Activated T-cell treated with anti-CD3 and anti-CD28 coated beads, Interleukin-2, amount 50 U/mL, for 1 hour (primary cell): Measurements from ENCODE around the gene BORCS5.

ENCODE experiments used
- DNase-seq: peaks from one replicate; pipeline ENCODE4 v3.0.0-alpha.2; 2020

The BORCS5 gene

DNA sequence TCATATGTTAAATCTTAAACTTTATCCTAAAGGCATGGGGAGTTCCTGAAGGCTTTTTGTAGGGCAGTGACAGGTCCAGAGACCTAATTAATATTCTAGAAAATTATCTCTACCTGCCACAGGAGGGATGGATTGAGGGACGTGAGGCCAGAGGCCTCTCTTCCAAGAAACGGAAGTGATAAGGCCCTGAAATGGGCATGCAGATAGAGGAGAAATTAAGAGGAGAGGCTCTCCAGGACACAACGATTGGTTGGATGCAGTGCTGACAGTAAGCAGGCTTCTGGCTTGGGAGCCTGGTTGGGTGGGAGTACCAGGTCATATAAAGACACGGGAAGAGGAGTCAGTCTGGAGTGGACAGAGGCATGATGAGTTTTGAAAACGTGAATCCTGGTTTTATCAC lies 3.1 kb upstream of the BORCS5 start:
- DNase-seq, result no peak

DNA sequence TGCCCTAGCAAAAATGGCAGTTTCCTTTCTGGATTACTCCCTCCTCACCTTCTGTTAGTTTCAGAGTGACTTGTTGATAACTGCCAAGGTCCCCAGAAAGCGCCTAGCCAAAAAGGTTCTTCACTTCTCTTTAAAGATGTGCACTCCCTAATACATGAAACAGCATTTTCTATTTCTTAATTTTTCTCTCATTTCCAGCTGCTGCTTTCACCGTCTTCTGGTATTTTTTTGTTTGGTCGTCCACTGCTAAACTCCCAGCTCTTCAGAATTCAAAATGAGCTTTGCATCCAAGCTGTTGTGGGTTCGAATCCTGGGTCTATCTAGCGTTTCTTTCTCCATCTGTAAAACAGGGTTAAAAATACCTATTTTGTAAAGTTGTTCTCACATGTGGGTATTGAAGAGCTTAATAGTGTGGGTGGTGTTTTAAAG lies 397 bp upstream of the BORCS5 start:
- DNase-seq, result no peak

DNA sequence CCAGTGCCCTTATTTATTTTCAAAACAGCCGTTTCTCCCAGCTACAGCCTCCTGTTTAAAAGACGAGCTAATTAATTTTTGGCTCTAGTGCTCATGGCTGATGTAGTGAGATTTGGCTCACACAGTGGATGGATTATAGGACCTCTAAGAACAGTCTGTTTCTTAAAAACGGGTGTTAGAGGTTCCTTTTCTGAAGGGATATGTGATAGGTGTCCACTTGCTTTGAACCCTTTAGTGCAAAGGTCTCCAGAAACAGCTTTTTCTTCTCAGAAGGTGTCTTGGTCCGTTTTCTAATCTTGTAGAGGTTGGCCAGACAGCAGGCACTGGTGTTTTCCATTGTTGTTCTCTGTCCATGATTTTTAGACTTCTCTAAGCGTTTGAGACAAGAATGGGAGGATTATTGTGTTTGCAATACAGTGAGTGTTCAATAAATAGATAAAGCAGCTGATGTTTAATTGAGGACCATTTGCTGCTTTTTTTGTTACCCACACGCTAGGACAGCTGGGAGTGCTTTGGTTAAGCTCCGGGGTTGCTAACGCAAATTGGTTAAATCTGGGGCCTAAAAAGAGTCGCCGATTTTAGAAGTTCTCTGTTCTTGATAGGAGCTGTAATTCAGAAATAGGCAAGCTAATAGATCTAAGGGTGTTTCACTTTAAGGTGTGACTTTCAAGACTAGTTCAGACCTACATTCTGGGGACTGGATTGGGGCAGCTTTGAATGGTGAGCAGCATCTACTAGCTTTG lies 1.0 kb downstream of the BORCS5 start:
- DNase-seq, result no peak

DNA sequence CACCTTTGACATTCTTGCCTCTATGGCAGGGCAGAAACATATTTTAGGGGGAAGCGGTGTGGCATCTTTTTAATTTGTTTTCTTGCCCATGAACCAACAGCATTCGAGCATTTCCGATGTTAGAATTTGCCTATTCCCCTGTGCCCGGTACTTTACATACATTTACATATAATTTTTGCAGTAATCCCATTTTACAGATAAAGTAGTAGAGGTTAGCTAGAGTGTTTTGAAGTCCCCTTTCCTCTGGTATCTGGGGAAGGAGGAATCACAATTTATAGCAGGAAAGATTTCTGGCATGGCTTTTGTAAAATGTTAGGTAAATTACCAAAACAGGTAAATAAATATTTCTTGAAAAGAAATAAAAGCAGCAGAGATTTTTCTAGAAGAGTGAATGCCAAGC lies 1.6 kb downstream of the BORCS5 start:
- DNase-seq, result no peak

DNA sequence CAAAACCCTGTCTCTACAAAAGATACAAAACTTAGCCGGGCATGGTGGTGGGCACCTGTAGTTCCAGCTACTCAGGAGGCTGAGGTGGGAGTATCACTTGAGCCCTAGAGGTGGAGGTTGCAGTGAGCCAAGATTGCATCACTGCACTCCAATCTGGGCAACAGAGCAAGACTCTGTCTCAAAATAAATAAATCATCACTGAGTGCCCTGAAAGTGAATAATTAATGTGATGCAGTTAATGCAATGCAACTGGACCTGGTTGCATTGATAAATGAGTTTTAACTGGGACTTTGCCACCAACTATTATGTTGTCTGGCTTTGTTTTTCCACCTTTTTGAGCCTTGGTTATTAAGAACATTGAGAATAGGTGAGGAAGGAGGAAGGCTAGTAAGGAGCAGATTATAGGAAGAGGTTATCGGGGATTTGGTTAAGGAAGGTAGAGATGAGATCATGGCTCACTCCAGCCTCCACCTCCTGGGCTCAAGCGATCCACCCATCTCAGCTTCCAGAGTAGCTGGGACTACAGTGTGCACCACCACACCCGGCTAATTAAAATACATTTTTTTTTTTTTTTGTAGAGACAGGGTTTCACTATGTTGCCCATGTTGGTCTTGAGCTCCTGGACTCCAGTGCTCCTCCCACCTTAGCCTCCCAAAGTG lies 8.0 kb downstream of the BORCS5 start:
- DNase-seq, result no peak

DNA sequence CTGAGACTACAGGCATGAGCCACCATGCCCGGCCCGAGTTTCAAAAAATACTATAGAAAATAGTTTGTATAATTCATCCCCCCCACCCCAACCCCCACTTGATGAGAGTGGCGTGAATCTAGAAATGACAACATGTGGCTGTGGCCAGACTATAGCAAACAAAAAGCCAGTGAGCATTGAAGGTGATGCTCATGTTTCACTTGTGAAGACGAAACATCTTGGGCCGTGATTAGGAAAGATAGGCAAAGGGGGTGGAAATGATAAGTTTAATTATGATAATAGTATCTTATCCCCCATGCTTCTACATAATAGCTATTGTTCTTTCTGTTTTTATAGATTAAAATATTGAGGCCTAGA lies 8.5 kb downstream of the BORCS5 start:
- DNase-seq, result no peak

DNA sequence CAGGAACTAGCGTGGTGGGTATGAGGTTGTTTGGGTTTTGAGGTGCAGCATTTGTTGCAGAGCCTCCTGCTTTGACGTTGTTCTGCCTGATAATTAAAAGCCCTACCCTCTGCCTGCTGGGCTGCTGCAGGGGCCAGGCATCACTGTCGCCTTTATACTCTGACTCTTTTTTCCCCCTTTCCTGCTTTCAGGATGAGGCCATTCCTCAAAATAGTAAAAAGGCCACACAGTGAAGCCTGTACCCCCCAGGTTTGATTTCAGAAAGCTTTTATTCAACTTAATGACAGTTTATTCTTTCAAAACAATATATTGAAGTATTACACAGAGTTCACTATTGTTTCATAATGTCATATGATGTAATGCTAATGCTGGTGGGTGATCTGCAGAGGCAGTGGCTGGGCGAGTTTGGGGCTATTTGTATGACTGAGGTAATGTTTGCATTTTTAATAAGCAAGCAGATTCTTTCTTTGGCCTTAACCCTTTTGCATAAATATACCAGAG lies 9.1 kb downstream of the BORCS5 start:
- DNase-seq, result no peak

DNA sequence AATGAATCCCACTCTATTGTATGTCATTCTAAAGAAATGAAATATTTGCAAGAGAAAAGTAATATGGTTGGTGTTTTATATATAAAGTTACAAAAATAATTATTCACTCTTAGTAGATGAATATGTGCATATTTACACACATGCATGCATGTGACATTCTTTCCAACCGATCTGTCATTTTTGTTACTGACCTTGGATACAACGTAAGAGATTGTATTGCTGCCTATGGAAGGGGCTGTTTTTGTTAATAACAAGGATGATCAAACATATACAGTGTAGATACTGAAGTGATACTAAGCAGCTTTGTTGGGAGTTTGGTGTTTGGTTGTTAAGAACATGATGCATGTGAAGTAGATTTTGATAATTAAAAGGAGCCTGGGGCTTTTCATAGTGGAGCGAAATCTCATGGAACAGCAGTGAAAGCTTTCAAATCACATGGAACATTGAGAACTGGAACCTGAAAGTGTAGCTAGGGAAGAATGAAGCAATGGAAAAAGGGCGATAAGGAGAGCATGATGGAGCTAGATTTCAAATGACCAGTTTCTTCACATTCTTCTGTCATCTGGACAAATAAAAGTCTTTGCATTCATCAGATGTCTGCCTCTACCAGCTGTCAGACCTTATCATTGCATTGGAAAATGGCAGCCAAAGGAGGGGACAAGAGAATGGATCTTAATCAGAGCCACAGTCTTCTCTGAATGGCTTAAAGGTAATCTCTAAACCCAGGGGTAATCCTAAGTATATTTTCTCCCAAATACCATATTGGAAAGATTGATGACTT lies 10.0 kb downstream of the BORCS5 start:
- DNase-seq, result no peak

DNA sequence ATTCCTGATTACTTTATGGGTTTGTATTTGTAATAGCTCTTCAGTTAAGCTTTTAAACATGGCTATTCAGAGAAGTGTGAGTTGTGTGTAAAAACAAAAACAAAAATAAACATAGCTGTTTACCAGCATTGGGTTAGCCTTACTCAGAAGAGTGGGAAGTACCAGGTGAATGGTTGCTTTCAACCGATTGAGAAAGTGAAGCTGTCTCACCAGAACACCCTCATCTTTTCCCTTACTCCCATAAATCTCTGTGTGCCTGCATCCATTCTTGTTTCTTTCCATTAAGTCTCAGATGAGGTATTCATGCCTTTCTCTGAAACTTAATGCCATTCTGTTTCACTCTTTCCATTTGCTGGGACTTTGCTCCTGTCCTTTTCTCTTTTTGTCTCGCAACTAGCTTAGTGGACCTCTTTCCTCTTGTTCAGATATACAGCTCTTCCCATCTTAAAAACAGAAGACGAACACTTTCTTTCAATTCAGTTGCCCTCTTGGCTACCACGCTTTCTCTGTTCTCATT lies 10.7 kb downstream of the BORCS5 start:
- no peak for DNase-seq

DNA sequence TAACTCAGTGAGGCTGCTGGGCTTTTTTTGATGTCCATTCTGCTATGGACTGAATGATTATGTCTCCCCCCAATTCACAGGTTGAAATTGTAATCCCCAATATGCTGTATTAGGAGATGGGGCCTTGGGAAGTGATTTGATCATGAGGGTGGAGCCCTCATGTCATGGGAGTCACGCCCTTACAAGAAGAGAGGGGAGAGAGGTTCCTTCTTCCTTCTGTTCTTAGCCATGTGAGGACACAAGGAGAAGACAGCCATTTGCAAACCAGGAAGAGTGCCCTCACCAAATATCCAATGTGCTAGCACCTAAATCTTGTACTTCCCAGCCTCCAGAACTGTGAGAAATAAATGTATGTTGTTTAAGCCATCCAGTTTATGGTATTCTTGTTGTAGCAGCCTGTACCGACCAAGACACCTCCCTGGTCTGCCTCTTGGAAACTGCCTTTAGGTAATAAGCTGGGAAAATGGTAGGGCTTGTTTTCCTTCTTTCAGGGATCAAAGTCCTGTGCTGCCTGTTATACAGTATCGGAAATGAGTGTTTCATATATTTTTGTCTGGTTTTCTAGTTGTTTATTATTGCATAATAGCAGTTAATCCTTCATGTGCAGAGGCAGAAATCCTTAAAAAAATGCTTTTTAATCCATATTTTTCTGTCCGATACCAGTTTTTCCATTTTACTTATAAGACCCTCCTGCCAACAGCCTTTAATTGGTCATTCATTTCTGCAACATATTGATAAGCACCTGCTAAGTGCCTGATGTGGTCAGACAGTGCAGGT lies 16.3 kb downstream of the BORCS5 start:
- no peak for DNase-seq

DNA sequence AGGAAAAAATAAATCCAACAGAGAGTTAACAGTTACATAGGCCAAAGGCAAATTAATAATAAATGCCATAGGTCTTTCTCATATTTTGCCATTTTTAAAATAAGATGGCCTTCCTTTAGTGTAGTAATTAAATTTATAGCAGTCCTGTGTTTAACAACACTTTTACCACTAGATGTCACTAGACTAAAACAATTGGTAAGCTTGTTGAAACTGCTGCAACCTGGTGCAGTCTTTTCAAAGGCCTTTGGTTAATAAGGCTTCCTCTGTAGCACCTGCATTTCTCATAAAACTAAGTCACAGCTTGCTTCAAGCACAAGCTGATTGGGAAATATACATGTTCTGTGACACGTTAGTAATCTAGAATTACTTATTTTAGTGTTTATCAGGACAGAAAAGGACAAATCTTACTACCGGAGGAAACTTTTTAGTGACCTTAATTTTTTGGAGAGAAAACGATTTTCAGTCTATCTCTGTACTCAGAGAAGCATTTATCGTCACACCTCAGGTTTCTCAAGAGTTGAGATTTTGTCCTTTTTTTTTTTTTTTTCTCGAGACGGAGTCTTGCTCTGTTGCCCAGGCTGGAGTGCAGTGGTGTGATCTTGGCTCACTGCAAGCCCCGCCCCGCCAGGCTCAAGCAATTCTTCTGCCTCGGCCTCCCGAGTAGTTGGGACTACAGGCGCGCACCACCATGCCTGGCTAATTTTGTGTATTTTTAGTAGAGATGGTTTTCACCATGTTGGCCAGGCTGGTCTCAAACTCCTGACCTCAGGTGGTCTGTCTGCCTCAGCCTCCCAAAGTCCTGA lies 20.0 kb downstream of the BORCS5 start:
- no peak for DNase-seq

DNA sequence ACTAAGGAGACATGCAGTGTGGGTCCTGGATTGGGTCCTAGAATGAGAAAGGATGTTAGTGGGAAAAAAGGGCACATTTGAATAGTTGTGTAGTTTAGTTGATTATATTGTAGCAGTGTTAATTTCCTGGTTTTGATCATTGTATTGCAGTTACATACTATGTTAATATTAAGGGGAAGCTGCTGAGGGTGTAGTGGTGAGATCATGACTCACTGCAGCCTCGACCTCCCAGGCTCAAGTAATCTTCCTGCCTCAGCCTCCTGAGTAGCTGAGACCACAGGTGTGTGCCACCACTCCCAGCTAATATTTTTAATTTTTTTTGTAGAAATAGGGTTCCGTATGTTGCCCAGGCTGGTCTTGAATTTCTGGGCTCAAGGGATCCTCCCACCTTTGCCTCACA lies 21.7 kb downstream of the BORCS5 start:
- DNase-seq, result no peak

DNA sequence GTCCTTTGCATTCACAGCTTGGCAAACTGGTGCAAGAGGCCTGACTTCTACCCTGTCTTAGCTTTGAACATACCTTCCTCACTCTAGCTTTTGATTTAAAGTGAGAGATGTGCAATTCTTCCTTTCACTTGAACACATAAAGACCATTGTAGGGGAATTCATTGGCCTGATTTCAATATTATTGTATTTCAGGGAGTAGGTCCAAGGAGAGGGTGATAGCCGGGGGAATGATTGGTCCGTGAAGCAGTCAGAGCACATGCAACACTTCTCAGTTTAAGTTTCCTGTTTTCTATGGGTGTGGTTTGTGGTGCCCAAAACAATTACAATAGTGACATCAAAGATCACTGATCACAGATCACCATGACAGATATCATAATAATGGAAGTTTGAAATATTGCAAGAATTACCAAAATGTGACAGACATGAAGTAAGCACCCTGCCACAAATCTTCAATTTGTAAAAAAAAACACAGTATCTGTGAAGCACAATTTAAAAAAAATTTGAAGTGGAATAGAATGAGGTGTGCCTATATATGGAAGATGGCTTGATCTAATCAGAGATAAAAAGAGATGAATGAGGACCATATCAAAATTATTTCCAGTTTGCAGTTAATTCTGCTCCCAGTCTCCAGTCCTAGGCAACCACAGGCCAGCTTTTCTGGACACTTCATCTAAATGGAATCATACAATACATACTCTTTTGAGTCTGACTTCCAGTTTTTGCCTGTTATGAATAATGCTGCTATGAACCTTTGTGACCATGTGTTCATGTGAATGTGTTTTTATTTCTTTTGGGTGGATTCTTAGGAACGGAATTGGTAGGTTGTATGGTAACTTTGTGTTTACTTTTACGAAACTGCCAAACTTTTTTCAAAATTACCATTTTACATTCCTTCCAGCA lies 23.2 kb downstream of the BORCS5 start:
- peak; percentile 29 for DNase-seq

DNA sequence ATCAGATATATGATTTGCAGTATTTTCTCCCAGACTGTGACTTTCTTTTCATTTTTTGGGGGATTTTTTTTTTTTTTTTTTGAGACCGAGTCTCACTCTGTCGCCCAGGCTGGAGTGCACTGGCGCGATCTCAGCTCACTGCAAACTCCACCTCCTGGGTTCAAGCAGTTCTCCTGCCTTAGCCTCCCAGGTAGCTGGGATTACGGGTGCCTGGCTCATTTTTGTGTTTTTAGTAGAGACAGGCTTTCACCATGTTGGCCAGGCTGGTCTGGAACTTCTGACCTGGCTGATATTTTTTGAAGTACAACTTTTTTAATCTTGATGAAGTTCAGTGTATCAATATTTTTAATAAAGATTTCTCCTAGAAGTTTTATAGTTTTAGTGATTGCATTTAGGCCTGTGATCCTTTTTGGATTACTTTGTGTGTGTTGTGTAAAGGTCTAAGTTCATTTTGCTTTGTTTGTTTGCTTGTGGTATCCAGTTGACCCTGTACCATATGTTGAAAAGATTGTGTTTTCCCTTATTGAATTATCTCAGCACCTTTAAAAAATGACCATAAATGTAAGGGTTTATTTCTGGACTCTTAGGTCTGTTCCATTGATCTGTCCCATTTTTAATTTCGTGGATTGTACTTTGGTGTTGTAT lies 24.2 kb downstream of the BORCS5 start:
- DNase-seq, result no peak

DNA sequence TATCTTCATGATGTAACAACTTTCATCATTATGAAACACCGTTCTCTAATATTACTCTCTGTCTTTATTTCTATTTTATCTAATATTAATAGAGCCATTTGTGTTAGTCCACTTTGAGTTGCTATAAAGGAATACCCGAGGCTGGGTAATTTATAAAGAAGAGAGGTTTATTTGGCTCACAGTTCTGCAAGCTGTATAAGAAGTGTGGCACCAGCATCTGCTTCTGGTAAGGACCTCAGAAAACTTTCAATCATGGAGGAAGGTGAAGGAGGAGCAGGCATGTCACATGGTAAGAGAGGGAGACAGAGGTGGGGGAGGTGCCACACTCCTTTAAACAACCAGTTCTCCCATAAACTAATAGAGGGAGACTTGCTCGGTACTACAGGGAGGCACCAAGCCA lies 25.1 kb downstream of the BORCS5 start:
- no peak for DNase-seq

DNA sequence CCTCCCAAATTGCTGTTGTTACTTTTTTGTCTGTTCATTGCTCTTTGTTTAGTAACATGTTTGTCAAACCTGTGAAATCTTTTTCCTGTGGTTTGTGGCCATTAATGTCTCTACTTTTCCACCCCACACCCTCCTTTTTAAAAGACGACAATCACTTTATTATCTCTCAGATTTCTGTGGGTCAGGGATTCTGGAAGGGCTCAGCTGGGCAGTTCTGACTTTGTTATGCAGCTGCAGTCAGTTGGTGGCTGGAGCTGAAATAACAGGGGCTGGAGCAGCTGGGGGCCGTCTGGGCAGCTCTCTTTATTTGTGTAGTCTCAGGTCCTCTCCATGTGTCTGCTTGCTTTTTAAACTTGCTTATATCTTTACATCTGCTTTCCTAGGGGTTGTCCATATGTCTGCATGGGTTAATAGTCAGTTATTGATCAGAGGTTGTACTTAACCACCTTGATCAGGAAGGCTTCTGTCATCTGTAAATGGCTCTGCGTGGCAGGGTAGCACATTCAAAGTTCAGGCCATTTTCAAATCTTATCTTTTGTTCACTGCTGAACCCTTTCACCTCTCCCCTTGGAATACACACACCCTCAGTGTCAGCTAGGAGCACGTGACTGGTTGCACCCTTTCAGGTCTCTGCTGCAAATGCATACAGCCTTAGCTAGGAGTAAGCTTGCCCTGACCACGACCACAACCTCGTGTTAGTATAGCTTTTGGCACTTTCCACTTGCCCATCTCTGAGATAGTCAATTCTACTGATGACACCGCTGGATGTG lies 27.9 kb downstream of the BORCS5 start:
- peak; percentile 48 for DNase-seq

DNA sequence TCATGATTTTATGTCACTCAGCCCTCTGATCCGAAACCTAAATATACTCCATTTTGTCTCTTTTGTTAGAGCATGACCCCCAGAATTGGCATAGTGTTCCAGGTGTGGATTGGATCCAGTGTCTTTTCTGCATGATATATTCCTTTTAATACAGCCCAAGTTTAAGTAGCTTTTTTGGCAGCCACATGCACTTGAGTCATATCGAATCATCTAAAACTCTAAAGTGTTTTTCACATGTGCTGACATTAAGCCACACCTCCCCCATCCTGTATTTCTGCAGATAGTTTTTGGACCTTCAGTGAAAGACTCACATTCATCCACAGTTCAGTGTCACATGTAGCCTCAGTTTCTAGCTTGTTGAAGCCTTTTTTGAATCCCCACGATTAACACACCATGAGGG lies 30.6 kb downstream of the BORCS5 start:
- DNase-seq, result no peak

DNA sequence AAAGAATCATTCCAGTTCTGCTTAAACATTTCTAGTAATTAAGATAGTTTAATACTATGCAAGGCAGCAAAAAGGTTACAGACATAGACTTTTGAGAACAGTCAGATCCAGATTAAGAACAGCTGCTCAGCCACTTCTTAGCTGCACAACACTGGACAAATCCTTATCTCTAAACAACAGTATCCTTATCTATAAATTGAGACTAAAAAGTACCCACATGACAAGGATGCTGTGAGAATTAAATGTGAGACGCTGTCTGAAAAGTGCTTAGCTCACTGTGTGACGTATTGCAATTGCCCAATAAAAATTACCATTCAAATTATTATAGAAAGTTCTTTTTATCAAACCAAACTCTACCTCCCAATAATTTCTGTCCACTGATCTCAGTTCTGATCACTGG lies 35.5 kb downstream of the BORCS5 start:
- no peak for DNase-seq

DNA sequence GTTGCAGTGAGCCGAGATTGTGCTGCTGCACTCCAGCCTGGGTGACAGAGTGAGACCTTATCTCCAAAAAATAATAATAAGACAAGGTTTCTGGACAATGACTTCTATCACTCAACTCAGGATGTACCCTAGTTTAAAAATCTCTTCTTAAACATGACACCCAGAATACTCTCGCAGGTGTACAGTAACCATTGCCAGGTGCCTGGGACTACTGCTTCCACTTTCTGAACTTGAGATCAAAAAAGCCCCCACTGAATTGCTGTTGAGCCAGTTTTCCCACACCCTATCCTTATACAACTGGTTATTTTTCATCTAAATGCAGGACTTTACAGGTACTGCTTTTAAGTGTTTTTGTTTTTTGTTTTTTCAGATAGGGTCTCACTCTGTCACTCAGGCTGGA lies 36.3 kb downstream of the BORCS5 start:
- DNase-seq, result no peak

DNA sequence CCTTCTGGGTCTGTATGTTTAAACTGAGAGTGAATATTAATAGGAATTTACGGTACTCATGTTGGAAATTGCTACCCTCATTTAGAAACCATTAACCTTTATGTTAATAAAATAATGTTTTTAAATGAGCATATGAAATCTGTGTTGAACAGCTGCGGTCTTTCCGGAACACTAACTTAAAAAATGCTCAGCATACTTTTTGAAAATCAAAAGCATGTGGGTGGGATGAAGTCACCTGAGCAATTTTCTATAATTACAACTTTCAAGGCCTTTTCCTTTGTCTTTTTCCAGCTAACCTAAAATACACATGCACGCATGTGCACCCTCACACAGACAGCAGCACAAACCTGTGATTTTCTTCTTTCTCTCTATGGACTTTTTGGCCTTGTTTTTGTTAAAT lies 39.8 kb downstream of the BORCS5 start:
- no peak for DNase-seq
